Measurements from ENCODE around the gene STK25.

DNA sequence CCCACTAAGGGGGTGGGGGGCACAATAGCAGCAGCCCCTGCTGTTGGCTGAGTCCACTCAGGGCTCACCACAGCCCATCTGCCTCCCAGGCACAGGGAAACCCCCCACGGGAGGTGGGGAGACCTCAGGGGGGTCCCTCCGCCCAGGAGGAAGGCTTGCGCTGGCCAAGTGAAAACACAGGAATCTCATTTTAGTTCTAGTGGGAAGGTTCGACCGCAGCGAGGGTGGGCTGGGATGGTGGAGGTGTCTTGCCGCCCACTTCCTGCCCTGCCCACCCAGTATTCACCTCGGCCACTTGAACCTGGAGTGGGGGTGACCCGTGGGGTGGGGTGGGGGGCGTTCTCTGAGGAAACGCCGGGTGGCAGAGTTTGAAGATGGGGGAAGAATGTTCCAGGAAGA, 43.2 kb upstream of the STK25 start:
- TF ChIP-seq GATA2 (IDR thresholded peaks at IDR 0.05; ENCODE audit: low read depth, low read length) (no peak), GATA3 (IDR thresholded peaks at IDR 0.05; ENCODE audit: low read depth, low read length) (no peak)
